ENCODE measurements around the gene RASA2. TPM values are rescaled to one million over a fixed set of nuclear protein-coding genes. Genes with fewer than 3 reads are reported as not detected.

Gene RASA2
- total RNA-seq (2021; fragmentation: NEBNext Ultra II Directional; extraction: Animal tissue kit (Norgen Biotek cat#: 25700)), result 10 to 100 TPM; 12.6 to 17.7 (median 14.5) TPM
- long read RNA-seq, full-length matches to known transcripts, result 4 of 13 reads
- long read RNA-seq, partial matches to known transcripts, result 4 of 13 reads
- long read RNA-seq, other reads (novel, unspliced or antisense), result 5 of 13 reads

- H3K4me3 Mint-ChIP-seq, result peak within 1 kb of the TSS; percentile 89
- no peak for TF ChIP-seq CTCF (IDR thresholded peaks at IDR 0.05)
- peaks cover 14% of the 10 kb centered on the region; the same call in 1 of the 2 replicates for H3K36me3 Mint-ChIP-seq (ENCODE audit: low read depth)
- no peaks in the 10 kb centered on the region for H3K9me3 Mint-ChIP-seq
- peak; percentile 10 for DNase-seq
- H3K4me1 Mint-ChIP-seq (ENCODE audit: low read depth), result peaks cover 82% of the 10 kb centered on the region
- H3K27ac Mint-ChIP-seq, result peak within 1 kb of the TSS; percentile 92
- H3K27me3 Mint-ChIP-seq (ENCODE audit: insufficient read depth), result no peaks in the 10 kb centered on the region
Observed at GRCh38 chr3:141486746-141487520, at the start of gene RASA2. Gene RASA2, plus strand, starts transcription at chr3:141487027. Its CDS starts 57 bp downstream, at chr3:141487084.

- Mint-ChIP-seq H3K27me3 (ENCODE audit: insufficient read depth) (no peaks in the 10 kb centered on the region; the same call in 1 of the 2 replicates), H3K4me1 (ENCODE audit: low read depth) (peaks cover 67% of the 10 kb centered on the region), H3K27ac (peak overlapping the region; percentile 72), H3K9me3 (no peaks in the 10 kb centered on the region), H3K4me3 (no peak overlapping the region), H3K36me3 (ENCODE audit: low read depth) (peaks cover 58% of the 10 kb centered on the region)
- no peak for TF ChIP-seq CTCF (IDR thresholded peaks at IDR 0.05)
- DNase-seq, result no peak
Observed at GRCh38 chr3:141439589-141439988, 47.2 kb upstream of the RASA2 start.

- Mint-ChIP-seq H3K9me3 (no peaks in the 10 kb centered on the region), H3K27ac (peak overlapping the region; percentile 79)
- no peak for DNase-seq
Observed at GRCh38 chr3:141440942-141441341, 45.9 kb upstream of the RASA2 start.

GRCh38 chr3:141441381-141442364 is 45.2 kb upstream of the RASA2 start:
- peak overlapping the region; percentile 68 for H3K4me3 Mint-ChIP-seq
- peak overlapping the region; percentile 79 for H3K27ac Mint-ChIP-seq
- peaks cover 3% of the 10 kb centered on the region for H3K27me3 Mint-ChIP-seq (ENCODE audit: insufficient read depth)
- TF ChIP-seq CTCF (IDR thresholded peaks at IDR 0.05), result peak; percentile 96
- peak; percentile 59 for DNase-seq
- H3K36me3 Mint-ChIP-seq (ENCODE audit: low read depth), result peaks cover 76% of the 10 kb centered on the region
- no peaks in the 10 kb centered on the region for H3K9me3 Mint-ChIP-seq
- H3K4me1 Mint-ChIP-seq (ENCODE audit: low read depth), result peaks cover 80% of the 10 kb centered on the region

More at GRCh38 chr3:141440942-141441341, 45.9 kb upstream of the RASA2 start:
- H3K36me3 Mint-ChIP-seq (ENCODE audit: low read depth), result peaks cover 69% of the 10 kb centered on the region
- TF ChIP-seq CTCF (IDR thresholded peaks at IDR 0.05), result no peak
- no peaks in the 10 kb centered on the region; the same call in 1 of the 2 replicates for H3K27me3 Mint-ChIP-seq (ENCODE audit: insufficient read depth)
- peak overlapping the region; percentile 9; the same call in 1 of the 2 replicates for H3K4me3 Mint-ChIP-seq
- H3K4me1 Mint-ChIP-seq (ENCODE audit: low read depth), result peaks cover 78% of the 10 kb centered on the region

- DNase-seq, result no peak
- Mint-ChIP-seq H3K27ac (peak overlapping the region; percentile 79), H3K4me1 (ENCODE audit: low read depth) (peaks cover 82% of the 10 kb centered on the region), H3K36me3 (ENCODE audit: low read depth) (peaks cover 76% of the 10 kb centered on the region), H3K27me3 (ENCODE audit: insufficient read depth) (peaks cover 3% of the 10 kb centered on the region), H3K4me3 (peak overlapping the region; percentile 68), H3K9me3 (no peaks in the 10 kb centered on the region)
- TF ChIP-seq CTCF (IDR thresholded peaks at IDR 0.05), result no peak
Observed at GRCh38 chr3:141442446-141442845, 44.4 kb upstream of the RASA2 start.

Measured in HFFc6 (cell line).